Activated CD8-positive, alpha-beta memory T cell treated with anti-CD3 and anti-CD28 coated beads for 36 hours (primary cell): ENCODE measurements around the gene TJP1. TPM values are rescaled to one million over a fixed set of nuclear protein-coding genes. Genes with fewer than 3 reads are reported as not detected.
"Not testable (repeated sequence)": the region's sequence is repeated elsewhere in the genome, so short reads cannot be mapped to it uniquely, and the experiment has no call there.

Experiments used
- CTCF ChIA-PET: fragments of 350-600 bp; sonication (Branson Sonifier 250); formaldehyde crosslinking; loops from one replicate; lab custom pipeline; 2021; ENCODE audit warnings: antibody characterized with exemption; lab: Charles Lee
- POLR2A ChIA-PET: fragments of 350-600 bp; sonication (Branson Sonifier 250); formaldehyde crosslinking; loops from one replicate; lab custom pipeline; 2021; ENCODE audit warnings: antibody characterized with exemption; lab: Charles Lee
- total RNA-seq, 2 experiments: library from RNA; stranded (reverse); gene quantifications; one replicate each; pipeline ENCODE4 v1.2.3, GENCODE V29; 2021

TJP1 gene
- total RNA-seq, 2 experiments from 2014 or later: not detected

- POLR2A ChIA-PET: no interaction called here
- CTCF ChIA-PET: no interaction called here
Measured at GRCh38 chr15:29840926-29841325, 18.7 kb upstream of the TJP1 start.

DNA sequence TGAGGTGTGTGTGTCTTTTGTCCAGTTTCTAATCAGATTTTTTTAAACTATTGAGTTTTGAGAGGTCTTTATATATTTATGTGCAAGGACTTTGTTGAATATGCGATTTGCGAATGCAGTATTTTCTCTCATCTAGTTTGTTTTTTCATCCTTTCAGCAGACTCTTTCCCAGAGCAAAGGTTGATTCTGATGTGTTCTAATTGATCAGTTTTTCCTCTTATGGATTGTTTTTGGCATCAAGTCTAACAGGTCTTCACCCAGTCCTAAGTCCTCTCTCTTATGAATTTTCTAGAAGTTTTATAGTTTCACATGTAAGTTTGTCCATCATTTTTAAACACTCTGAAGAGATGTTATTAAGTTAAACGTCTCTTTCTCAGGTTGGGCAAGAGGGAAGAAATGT lies 17.8 kb upstream of the TJP1 start:
- ChIA-PET CTCF (no interaction called here), POLR2A (no interaction called here)

DNA sequence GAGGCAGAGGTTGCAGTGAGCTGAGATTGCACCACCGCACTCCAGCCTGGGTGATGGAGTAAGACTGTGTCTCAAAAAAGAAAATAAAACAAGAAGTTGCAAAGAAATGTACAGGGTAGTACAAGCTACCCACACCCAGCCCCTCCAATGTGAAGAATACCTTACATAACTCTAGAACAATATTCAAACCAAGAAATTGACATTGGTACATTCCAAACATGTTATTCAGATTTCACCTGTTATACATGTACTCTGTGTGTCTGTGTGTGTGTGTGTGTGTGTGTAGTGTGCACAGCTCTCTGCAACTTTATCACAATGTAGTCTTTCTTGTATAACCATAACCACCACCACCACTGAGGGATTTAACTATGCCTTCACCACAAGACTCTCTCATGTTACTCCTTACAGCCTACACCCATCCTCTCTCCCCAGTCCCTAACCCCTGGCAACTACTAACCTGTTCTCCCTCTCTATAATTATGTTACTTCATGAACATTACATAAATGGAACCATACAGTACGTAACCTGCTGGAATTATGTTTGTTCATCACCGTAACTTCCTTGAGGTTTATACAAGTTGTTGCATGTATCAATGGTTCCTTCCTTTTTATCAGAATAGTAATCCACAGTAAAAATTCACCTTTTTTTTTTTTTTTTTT lies 16.2 kb upstream of the TJP1 start:
- ChIA-PET CTCF (no interaction called here), POLR2A (no interaction called here)

DNA sequence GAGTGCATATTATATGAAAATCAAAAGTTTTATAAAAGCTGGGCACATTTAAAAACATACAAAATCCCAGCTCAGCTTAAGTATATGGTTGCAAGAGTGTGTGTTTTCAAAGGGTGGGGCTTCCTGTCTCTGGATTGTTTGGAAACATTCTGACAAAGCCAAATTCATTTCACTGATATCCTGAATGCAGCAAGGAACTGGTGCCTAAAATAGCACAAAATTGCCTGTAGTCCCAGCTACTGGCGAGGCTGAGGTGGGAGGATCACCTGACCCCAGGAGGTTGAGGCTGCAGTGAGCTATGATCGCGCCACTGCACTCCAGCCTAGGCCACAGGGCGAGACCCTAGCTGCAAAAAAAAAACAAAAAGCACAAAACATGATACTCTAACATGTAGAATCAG lies 13.0 kb upstream of the TJP1 start:
- ChIA-PET POLR2A (no interaction called here), CTCF (no interaction called here)

DNA sequence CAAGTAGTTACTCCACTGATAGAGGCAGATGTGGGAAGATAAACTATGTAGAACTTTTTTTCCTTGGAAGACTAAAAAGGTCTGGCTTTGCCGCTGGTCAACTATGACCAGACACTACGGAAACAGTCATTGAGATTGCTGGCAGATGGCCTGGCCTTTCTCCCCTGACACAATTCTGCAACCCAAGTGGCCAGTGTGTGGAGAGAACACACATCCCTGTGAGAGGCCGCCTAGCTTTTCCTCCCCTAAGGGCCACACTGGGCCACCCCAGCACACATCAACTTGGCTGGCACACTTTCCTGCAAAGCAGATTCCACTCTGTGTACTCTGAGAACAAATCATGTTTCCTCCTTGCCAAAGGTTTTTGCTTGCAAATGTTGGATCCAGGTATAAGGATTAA lies 10.4 kb upstream of the TJP1 start:
- CTCF ChIA-PET: no interaction called here
- POLR2A ChIA-PET: no interaction called here

DNA sequence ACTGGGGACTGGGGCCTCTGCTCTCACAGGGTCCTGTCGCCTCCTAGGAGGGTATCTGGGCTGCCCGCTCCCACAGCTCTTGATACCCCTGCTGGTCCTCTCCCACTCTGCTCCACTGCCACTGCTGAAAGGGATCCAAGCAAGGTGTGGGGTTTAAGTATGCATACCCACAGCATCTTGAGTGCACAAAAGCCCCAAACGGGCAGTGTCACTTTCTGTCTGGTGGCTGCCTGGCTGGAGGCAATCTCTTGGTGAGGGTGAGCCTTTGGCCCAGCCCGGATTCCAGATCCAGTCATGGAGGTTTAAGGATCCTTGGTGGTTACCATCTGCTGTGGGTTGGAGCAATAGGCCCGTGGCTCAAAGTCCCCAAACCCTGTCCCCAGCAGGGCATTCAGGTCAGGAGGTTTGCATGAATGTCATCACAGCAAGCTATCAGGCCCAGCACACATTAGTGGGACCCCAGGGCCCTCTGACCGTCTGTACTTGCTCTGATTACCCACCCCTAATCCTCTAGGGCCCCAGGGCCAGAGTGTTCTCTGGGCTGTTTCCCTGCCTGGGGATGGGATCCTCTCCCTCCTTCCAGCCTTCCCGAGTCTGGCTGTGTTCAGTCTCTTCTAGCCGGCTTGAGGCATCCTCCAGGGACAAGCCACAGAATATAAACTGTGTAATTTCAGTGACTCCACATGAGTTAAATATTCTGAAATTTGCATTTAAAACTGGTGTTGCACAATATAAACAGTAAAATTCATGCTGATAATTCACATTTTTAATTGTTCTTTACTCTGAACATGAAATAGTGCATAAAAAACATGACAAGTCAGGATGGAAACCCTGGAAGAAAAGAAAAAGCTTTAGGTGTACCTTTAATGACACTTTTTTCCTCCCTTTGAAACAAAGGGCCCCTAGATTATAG lies 4.9 kb upstream of the TJP1 start:
- CTCF ChIA-PET: no interaction called here

GRCh38 chr15:29825227-29825626 lies 3.0 kb upstream of the TJP1 start:
- ChIA-PET CTCF (no interaction called here), POLR2A (no interaction called here)

More for the DNA sequence above, 4.9 kb upstream of the TJP1 start:
- POLR2A ChIA-PET: no interaction called here

DNA sequence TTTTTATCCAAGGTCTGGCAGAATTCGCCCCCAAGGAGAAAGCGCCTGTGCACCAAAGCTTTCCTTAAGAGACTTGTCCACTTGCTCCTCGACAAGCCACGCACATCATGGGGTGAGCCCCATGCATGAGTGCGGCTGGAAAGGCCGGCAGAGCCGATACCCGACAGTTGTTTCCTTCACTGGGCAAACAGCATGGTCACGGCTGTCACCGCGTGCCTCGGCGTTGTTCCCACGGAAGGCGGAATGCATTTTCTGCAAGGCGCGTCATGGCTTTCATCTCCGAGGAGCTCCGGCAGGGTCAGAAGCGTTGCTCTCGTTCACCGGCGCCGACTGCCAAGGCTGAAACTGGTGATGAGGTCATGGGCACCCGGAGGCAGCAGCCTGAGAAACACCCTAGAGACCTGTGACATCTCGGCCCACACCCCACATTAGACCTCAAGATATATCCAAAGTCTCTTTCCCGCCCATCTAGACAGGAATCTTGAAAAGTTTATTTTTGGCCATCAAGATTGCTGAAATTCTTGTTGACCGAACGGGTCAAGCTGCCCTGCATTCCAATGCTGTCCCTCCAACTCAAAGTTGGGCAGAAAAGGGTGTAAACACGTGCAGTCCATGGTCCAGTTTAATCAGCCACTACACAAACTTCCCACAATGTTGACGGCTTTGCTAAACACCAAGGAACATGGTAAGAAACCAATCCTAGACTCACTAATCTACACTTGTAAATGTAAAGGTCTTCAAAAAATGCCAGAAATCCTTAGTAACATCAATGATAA lies 604 bp upstream of the TJP1 start:
- ChIA-PET CTCF (no interaction called here), POLR2A (no interaction called here)

DNA sequence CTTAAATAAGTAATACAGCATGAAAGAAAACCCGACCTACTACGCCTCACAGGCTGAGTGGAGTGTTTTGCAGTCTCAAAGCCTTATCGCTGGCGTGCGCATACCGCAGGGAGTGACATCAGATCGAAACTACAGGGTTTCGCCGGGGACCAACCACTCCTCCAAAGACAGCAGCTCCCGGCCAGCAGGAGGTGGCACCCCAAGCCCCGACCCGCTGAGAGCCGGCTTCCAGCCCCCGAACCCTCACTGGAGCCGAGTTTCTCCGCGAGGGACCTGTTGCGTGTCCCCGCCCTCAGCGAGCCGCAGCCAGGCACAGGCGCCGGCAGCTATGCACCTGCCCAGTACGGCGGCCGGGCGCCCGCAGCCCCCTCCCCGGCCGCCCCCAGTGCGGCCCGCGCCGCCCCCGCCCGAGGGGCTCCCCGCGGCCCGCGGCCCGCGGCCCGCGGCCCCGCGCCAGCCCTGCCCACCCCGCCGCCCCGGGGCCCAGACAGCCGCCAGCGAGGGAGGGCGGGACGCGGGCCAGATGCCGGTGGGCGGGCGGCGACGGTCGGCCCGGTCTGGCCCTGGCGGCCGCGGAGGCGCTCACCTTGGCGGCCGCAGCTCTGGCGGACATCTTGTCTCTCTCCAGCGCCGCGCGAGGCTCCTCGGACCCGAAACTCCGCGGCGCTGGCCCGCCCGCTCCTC lies 710 bp downstream of the TJP1 start:
- POLR2A ChIA-PET: no interaction called here
- CTCF ChIA-PET: no interaction called here

GRCh38 chr15:29820394-29821154 lies 1.7 kb downstream of the TJP1 start:
- CTCF ChIA-PET: no interaction called here
- POLR2A ChIA-PET: no interaction called here

GRCh38 chr15:29819979-29820378 lies 2.3 kb downstream of the TJP1 start:
- ChIA-PET POLR2A (no interaction called here), CTCF (no interaction called here)

- POLR2A ChIA-PET: no interaction called here
Measured at GRCh38 chr15:29818141-29818540, 4.1 kb downstream of the TJP1 start.

GRCh38 chr15:29817455-29817854 lies 4.8 kb downstream of the TJP1 start:
- CTCF ChIA-PET, POLR2A ChIA-PET: not testable (repeated sequence)

More at GRCh38 chr15:29818141-29818540, 4.1 kb downstream of the TJP1 start:
- CTCF ChIA-PET: no interaction called here

GRCh38 chr15:29815000-29815710 lies 7.1 kb downstream of the TJP1 start:
- POLR2A ChIA-PET: no interaction called here
- CTCF ChIA-PET: no interaction called here

DNA sequence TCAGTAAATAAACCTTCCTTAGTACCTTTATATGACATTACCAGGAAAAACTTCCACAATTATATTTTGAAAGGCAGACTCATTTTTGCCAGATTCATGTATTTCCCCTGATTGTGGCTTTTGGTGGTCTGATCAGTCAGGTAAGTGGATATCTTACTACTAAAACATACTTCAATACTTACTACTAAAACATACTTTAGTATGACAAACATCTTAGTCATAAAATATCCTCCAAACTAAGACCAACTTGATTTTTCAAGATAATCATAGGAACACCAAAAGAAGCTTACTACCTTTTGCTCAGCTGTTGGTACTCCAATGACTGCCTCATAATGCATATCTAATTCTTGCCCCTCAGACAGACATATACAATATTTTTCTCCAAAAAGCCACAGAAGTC lies 9.3 kb downstream of the TJP1 start:
- POLR2A ChIA-PET: no interaction called here
- CTCF ChIA-PET: no interaction called here

DNA sequence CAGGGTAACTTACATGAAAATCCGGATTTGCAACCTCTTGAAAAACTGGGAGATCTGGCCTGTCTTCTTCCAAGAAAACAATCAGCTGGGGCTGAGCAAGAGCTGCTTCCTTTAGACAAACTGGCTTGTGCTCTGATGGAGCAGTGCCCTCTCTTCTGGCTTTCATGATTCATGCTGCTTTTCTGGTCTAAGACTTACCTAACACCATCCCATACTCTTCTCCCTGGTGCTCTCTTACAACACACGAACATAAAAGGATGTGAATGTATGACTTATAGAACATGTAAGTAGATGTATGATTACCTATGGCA lies 9.9 kb downstream of the TJP1 start:
- ChIA-PET CTCF (no interaction called here), POLR2A (no interaction called here)

GRCh38 chr15:29811691-29812383 lies 10.4 kb downstream of the TJP1 start:
- POLR2A ChIA-PET: no interaction called here
- CTCF ChIA-PET: no interaction called here

- POLR2A ChIA-PET: no interaction called here
- CTCF ChIA-PET: no interaction called here
Measured at GRCh38 chr15:29805708-29806104, 16.6 kb downstream of the TJP1 start.
